ENCODE data around the gene PPP2R3A.

PPP2R3A gene

DNA sequence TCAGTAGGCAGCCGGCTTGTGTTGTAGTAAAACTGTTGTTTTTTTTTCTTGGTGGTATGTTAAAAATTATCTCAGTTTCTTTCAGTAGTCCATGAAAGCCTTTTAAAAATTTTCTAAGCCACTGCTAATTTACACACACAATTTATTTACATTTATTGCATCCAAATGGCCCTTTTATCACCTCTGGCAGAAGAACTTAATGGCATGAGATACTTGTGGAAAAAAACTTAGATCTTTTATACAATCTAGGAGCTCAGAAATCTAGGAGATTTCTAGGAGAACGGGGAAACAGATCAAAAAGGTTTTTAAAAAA lies 1.4 kb downstream of the PPP2R3A start:
- no peak overlapping the region for H3K27ac ChIP-seq (ENCODE audit: insufficient read depth, low read depth, low read length, poor library complexity, severe bottlenecking)
- H3K4me3 ChIP-seq (ENCODE audit: insufficient read depth, low read depth, low read length): peak overlapping the region; percentile 86
- H3K27me3 ChIP-seq (ENCODE audit: control insufficient read depth, insufficient read depth, low read length, poor library complexity, severe bottlenecking): no peaks in the 10 kb centered on the region
- H3K4me1 ChIP-seq (ENCODE audit: control insufficient read depth, insufficient read depth, low read length): peaks cover 13% of the 10 kb centered on the region
- 63 to 77% methylated on average over 1 to 2 of the region's 2 CpGs for WGBS, 2 experiments
- H3K9me3 ChIP-seq (ENCODE audit: control insufficient read depth, low read length): no peaks in the 10 kb centered on the region
- H3K36me3 ChIP-seq (ENCODE audit: control insufficient read depth, insufficient read depth, low read length): no peaks in the 10 kb centered on the region

- Histone ChIP-seq H3K27ac (ENCODE audit: insufficient read depth, low read depth, low read length, poor library complexity, severe bottlenecking) (no peak overlapping the region), H3K4me1 (ENCODE audit: control insufficient read depth, insufficient read depth, low read length) (peaks cover 13% of the 10 kb centered on the region), H3K27me3 (ENCODE audit: control insufficient read depth, insufficient read depth, low read length, poor library complexity, severe bottlenecking) (no peaks in the 10 kb centered on the region), H3K9me3 (ENCODE audit: control insufficient read depth, low read length) (no peaks in the 10 kb centered on the region), H3K4me3 (ENCODE audit: insufficient read depth, low read depth, low read length) (peak overlapping the region; percentile 2), H3K36me3 (ENCODE audit: control insufficient read depth, insufficient read depth, low read length) (no peaks in the 10 kb centered on the region)
- WGBS, 2 experiments: 79 to 90% methylated on average over 4 of the region's 4 CpGs
These were observed 2.3 kb downstream of the PPP2R3A start for GRCh38 chr3:135967867-135968266.

DNA sequence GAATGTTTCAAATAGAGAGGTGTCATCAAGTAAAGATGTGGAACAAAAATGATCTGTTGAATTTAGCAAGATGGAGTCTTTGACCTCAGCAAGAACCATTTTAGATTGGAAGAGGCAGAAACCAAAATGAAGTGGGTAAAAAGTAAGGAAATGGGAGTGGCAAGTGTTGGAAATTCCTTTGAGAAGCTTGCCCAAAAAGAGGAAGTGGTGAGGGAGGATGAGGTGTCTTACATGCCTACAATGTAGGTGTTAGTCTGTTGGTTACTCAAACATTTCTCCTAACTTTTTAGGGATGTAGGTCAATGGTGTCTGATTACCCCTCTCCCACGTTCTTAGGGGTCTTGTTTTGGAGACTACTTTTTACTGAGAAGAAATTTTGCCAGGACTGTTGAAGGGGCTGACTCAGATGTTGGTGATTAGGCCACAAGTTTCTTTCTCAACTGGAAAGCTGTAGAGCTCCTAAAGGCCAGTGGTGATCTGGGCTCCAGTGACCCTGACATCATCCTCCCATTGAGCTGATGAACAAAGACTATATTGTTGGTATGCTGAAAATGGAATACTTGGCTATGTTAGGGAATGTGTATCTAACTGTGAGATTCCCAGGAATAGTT lies 5.1 kb downstream of the PPP2R3A start:
- no peak overlapping the region for H3K27ac ChIP-seq (ENCODE audit: insufficient read depth, low read depth, low read length, poor library complexity, severe bottlenecking)

GRCh38 chr3:135973841-135974240 lies 8.3 kb downstream of the PPP2R3A start:
- Histone ChIP-seq H3K9me3 (ENCODE audit: control insufficient read depth, low read length) (no peaks in the 10 kb centered on the region), H3K27ac (ENCODE audit: insufficient read depth, low read depth, low read length, poor library complexity, severe bottlenecking) (no peak overlapping the region), H3K4me3 (ENCODE audit: insufficient read depth, low read depth, low read length) (no peak overlapping the region), H3K36me3 (ENCODE audit: control insufficient read depth, insufficient read depth, low read length) (no peaks in the 10 kb centered on the region), H3K27me3 (ENCODE audit: control insufficient read depth, insufficient read depth, low read length, poor library complexity, severe bottlenecking) (no peaks in the 10 kb centered on the region), H3K4me1 (ENCODE audit: control insufficient read depth, insufficient read depth, low read length) (peaks cover 8% of the 10 kb centered on the region)
- 88 to 91% methylated on average over 3 of the region's 3 CpGs for WGBS, 2 experiments

More for the DNA sequence above, 5.1 kb downstream of the PPP2R3A start:
- H3K4me3 ChIP-seq (ENCODE audit: insufficient read depth, low read depth, low read length): no peak overlapping the region
- H3K4me1 ChIP-seq (ENCODE audit: control insufficient read depth, insufficient read depth, low read length): peaks cover 21% of the 10 kb centered on the region
- H3K36me3 ChIP-seq (ENCODE audit: control insufficient read depth, insufficient read depth, low read length): no peaks in the 10 kb centered on the region
- H3K9me3 ChIP-seq (ENCODE audit: control insufficient read depth, low read length): no peaks in the 10 kb centered on the region
- 89 to 91% methylated on average over 1 of the region's 1 CpG for WGBS, 2 experiments
- no peaks in the 10 kb centered on the region for H3K27me3 ChIP-seq (ENCODE audit: control insufficient read depth, insufficient read depth, low read length, poor library complexity, severe bottlenecking)

DNA sequence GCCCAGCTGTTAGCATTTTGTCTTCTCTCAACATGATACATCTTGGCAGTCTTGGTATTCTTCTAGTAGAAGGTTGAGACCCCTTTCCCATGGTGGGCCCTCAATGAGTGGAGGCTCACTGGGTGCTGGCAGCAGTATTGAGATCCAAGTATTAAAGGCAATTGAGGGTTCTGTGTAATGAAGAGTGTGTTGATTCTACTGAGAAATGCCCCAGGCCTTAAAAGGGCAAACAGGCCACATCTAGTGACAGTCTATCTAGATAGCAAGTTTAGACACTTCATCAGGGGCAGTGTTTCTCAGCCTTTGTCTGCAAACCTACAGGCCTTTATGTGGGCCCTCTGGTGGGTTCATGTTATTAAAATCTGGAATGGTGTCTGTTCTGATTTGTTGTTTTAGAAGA lies 9.5 kb downstream of the PPP2R3A start:
- H3K36me3 ChIP-seq (ENCODE audit: control insufficient read depth, insufficient read depth, low read length): no peaks in the 10 kb centered on the region
- peaks cover 8% of the 10 kb centered on the region for H3K4me1 ChIP-seq (ENCODE audit: control insufficient read depth, insufficient read depth, low read length)
- no peak overlapping the region for H3K27ac ChIP-seq (ENCODE audit: insufficient read depth, low read depth, low read length, poor library complexity, severe bottlenecking)
- H3K27me3 ChIP-seq (ENCODE audit: control insufficient read depth, insufficient read depth, low read length, poor library complexity, severe bottlenecking): no peaks in the 10 kb centered on the region
- H3K4me3 ChIP-seq (ENCODE audit: insufficient read depth, low read depth, low read length): no peak overlapping the region
- H3K9me3 ChIP-seq (ENCODE audit: control insufficient read depth, low read length): no peaks in the 10 kb centered on the region

DNA sequence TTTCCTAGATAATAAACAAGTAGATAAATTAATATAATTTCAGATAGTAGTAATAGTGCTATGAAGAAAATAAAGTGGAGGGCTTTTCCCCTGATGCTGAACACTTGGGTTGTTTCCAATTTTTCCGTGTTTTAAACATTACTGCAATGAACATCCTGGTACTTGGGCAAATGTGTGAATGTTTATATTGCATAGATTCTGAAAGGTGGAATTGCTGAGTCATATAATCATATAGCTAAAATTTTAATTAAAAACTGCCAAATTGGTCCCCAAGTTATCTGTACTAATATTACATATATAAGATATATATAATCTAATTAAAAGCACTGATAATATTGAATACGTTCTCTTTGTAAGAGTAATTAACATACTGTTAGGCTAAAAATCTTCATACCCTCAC lies 10.0 kb downstream of the PPP2R3A start:
- WGBS, 2 experiments: 53 to 57% methylated on average over 1 of the region's 2 CpGs
- Histone ChIP-seq H3K4me3 (ENCODE audit: insufficient read depth, low read depth, low read length) (no peak overlapping the region), H3K36me3 (ENCODE audit: control insufficient read depth, insufficient read depth, low read length) (no peaks in the 10 kb centered on the region), H3K9me3 (ENCODE audit: control insufficient read depth, low read length) (no peaks in the 10 kb centered on the region), H3K27ac (ENCODE audit: insufficient read depth, low read depth, low read length, poor library complexity, severe bottlenecking) (no peak overlapping the region), H3K27me3 (ENCODE audit: control insufficient read depth, insufficient read depth, low read length, poor library complexity, severe bottlenecking) (no peaks in the 10 kb centered on the region), H3K4me1 (ENCODE audit: control insufficient read depth, insufficient read depth, low read length) (peaks cover 8% of the 10 kb centered on the region)

DNA sequence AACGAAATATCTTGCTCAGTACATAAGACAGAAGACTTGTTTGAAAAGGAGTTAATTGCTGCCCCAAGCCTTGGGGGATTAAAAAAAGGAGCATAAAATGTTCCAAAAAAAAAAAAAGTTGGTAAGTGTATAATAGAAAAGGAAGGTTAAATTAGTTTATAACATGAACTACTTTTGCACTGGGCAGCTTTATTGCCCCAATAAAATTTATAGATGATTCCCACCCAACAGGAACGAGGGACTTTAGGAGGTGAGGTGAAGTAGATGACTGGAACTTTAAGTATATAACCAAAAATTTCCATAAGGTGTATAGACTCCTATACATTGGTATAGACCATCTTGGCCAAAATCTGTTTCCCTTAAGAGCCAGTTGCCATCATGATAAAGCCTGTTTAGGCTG lies 14.8 kb downstream of the PPP2R3A start:
- Histone ChIP-seq H3K27ac (ENCODE audit: insufficient read depth, low read depth, low read length, poor library complexity, severe bottlenecking) (no peak overlapping the region), H3K36me3 (ENCODE audit: control insufficient read depth, insufficient read depth, low read length) (no peaks in the 10 kb centered on the region), H3K9me3 (ENCODE audit: control insufficient read depth, low read length) (no peaks in the 10 kb centered on the region), H3K4me1 (ENCODE audit: control insufficient read depth, insufficient read depth, low read length) (no peaks in the 10 kb centered on the region), H3K27me3 (ENCODE audit: control insufficient read depth, insufficient read depth, low read length, poor library complexity, severe bottlenecking) (no peaks in the 10 kb centered on the region), H3K4me3 (ENCODE audit: insufficient read depth, low read depth, low read length) (no peak overlapping the region)
- WGBS, 2 experiments: 76 to 98% methylated on average over 1 of the region's 2 CpGs

DNA sequence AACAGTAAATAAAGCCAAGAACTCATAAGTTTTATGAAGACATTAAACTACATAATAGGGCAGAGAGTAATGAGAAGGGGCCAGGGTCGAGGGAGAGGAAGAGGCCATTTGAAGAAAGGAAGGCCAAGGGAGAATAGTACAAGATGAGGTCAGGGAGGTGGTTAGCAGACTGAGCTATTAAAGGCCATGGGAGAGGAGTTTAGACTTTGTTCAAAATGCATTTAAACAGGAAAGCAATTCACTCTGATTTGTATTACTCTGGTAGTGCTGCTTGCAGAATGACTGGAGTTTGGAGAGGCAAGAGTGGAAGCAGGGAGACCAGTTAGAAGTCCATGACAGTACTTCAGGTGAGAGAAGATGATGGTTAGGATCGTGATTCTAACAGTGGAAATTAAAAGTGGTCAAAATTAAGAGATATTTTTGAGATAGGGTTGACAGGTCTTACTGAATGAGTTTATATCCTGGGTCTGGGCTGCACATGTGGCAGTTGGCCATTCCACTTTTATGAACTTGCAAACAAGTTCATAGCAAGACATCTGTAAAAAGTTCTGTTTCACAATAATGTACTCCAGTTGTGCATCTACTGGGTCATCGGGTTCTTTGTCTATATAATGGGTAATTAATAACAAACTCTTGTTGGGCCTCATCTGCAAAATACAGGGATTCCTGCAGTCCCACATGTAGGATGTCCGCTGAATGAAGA lies 16.3 kb downstream of the PPP2R3A start:
- Histone ChIP-seq H3K4me1 (ENCODE audit: control insufficient read depth, insufficient read depth, low read length) (no peaks in the 10 kb centered on the region), H3K9me3 (ENCODE audit: control insufficient read depth, low read length) (no peaks in the 10 kb centered on the region), H3K27ac (ENCODE audit: insufficient read depth, low read depth, low read length, poor library complexity, severe bottlenecking) (no peak overlapping the region), H3K4me3 (ENCODE audit: insufficient read depth, low read depth, low read length) (no peak overlapping the region), H3K27me3 (ENCODE audit: control insufficient read depth, insufficient read depth, low read length, poor library complexity, severe bottlenecking) (no peaks in the 10 kb centered on the region), H3K36me3 (ENCODE audit: control insufficient read depth, insufficient read depth, low read length) (no peaks in the 10 kb centered on the region)
- WGBS, 2 experiments: 96% methylated on average over 4 of the region's 4 CpGs

- no peaks in the 10 kb centered on the region for H3K36me3 ChIP-seq (ENCODE audit: control insufficient read depth, insufficient read depth, low read length)
- no peaks in the 10 kb centered on the region for H3K27me3 ChIP-seq (ENCODE audit: control insufficient read depth, insufficient read depth, low read length, poor library complexity, severe bottlenecking)
- H3K27ac ChIP-seq (ENCODE audit: insufficient read depth, low read depth, low read length, poor library complexity, severe bottlenecking): no peak overlapping the region
- no peak overlapping the region for H3K4me3 ChIP-seq (ENCODE audit: insufficient read depth, low read depth, low read length)
- H3K9me3 ChIP-seq (ENCODE audit: control insufficient read depth, low read length): no peaks in the 10 kb centered on the region
- 64 to 90% methylated on average over 1 of the region's 1 CpG for WGBS, 2 experiments
- no peaks in the 10 kb centered on the region for H3K4me1 ChIP-seq (ENCODE audit: control insufficient read depth, insufficient read depth, low read length)
These were observed 16.9 kb downstream of the PPP2R3A start for GRCh38 chr3:135982404-135982761.

DNA sequence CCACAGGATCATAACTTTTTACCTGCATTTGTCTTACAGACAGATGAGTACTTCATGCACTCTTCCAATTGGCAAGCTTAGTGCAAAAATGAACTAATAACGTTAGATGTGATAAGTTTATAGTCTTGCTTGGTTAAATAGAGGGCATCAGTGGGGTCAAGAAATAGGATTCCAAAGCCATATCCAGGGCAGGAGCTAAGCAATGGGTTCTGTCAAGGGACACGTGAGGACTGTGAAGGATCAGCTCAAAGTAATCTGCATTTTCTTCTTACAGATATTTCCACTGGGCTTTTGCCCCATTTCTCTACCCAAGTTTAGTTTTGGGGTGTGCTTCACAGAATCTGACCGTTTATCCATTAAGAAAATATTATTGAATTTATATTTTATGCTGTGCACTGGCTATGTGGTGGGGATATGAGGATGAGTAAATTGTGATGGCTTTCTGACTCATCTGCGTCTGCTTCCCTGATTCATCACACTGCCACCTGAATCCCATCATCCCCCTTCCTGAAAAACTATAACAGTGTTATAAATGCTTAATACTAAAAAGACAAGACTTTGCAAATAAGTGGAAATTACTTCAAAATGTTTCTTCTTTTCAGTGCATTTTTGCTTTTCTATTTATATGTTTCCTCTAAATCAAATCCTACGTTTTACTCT lies 17.5 kb downstream of the PPP2R3A start:
- Histone ChIP-seq H3K9me3 (ENCODE audit: control insufficient read depth, low read length) (no peaks in the 10 kb centered on the region), H3K36me3 (ENCODE audit: control insufficient read depth, insufficient read depth, low read length) (no peaks in the 10 kb centered on the region), H3K27me3 (ENCODE audit: control insufficient read depth, insufficient read depth, low read length, poor library complexity, severe bottlenecking) (no peaks in the 10 kb centered on the region), H3K4me1 (ENCODE audit: control insufficient read depth, insufficient read depth, low read length) (no peaks in the 10 kb centered on the region), H3K4me3 (ENCODE audit: insufficient read depth, low read depth, low read length) (no peak overlapping the region), H3K27ac (ENCODE audit: insufficient read depth, low read depth, low read length, poor library complexity, severe bottlenecking) (no peak overlapping the region)
- 91 to 95% methylated on average over 3 of the region's 5 CpGs for WGBS, 2 experiments
